ENCODE measurements around the gene ZFYVE1.
"Not testable (repeated sequence)": the region's sequence is repeated elsewhere in the genome, so short reads cannot be mapped to it uniquely, and the experiment has no call there.

The ZFYVE1 gene

GRCh38 chr14:72956741-72957140 lies 70.2 kb downstream of the ZFYVE1 start:
- not testable (repeated sequence) for H3K9ac ChIP-seq (ENCODE audit: low read length); DNase-seq (ENCODE audit: low read depth); H3K9me3 ChIP-seq (ENCODE audit: control insufficient read depth, low read length); H3K27me3 ChIP-seq (replicated peaks; ENCODE audit: control insufficient read depth, insufficient read depth, low read length); H3K4me3 ChIP-seq (ENCODE audit: low read length); H3K4me1 ChIP-seq (ENCODE audit: control insufficient read depth, insufficient read depth, low read length)
- H3K36me3 ChIP-seq (ENCODE audit: control insufficient read depth, insufficient read depth, low read length, severe bottlenecking) = peaks cover 70% of the 10 kb centered on the region

DNA sequence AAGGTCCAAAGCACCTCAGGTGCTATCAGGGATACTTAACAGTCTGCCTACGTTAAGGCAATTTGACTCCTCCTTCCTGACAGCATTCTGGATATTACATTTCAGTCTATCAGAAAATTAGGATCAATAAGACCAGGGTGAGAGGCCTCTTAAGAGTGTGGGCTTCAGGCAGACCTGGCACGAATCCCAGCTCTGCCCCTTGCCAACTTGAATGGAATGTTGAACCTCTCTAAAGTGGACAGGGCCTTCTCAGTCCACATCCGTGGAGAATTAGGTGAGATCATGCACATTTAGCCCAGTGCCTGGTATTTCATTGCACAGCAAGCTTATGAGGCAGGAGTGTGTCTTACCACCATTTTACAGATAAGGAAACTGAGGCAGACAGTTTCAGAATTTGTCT lies 74.7 kb downstream of the ZFYVE1 start:
- Histone ChIP-seq H3K36me3 (ENCODE audit: control insufficient read depth, insufficient read depth, low read length, severe bottlenecking) (peaks cover 41% of the 10 kb centered on the region), H3K9ac (ENCODE audit: low read length) (no peak overlapping the region), H3K4me1 (ENCODE audit: control insufficient read depth, insufficient read depth, low read length) (no peaks in the 10 kb centered on the region), H3K9me3 (ENCODE audit: control insufficient read depth, low read length) (no peaks in the 10 kb centered on the region), H3K27me3 (replicated peaks; ENCODE audit: control insufficient read depth, insufficient read depth, low read length) (no peaks in the 10 kb centered on the region), H3K4me3 (ENCODE audit: low read length) (no peak overlapping the region)
- no peak for DNase-seq (ENCODE audit: low read depth)

DNA sequence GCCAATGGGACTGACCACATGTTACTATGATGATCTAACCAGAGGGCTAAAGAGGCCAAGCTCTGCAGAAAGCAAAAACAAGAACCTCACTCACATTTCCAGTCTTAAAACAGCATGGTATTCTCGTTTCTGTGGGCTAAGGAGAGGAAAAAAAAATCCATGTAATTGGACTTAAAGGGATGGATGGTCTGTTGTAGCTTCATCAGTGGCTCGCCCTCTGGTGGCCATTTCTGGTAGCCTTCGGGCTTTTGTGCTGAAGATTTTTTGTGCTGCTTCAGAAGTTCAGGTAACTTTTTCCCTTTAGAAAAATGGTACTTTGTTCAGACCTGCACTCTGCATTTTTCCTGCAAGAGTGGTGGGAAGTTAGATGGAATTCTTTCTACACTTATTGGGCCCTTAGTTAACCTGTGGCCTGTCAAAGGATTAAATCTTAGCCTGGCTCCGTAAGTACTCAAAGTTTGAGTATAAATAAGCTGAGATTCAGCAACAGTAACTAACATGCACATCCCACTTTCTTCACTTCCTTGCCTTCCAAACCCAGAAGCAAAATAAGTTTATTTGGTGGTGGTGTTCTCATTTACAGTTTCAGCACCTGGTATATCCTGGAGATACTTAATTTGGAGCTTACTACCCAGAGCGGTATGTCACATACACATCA lies 78.3 kb downstream of the ZFYVE1 start:
- Histone ChIP-seq H3K4me1 (ENCODE audit: control insufficient read depth, insufficient read depth, low read length) (no peaks in the 10 kb centered on the region), H3K27me3 (replicated peaks; ENCODE audit: control insufficient read depth, insufficient read depth, low read length) (no peaks in the 10 kb centered on the region), H3K9ac (ENCODE audit: low read length) (no peak overlapping the region), H3K9me3 (ENCODE audit: control insufficient read depth, low read length) (no peaks in the 10 kb centered on the region), H3K4me3 (ENCODE audit: low read length) (no peak overlapping the region), H3K36me3 (ENCODE audit: control insufficient read depth, insufficient read depth, low read length, severe bottlenecking) (peaks cover 41% of the 10 kb centered on the region)
- DNase-seq (ENCODE audit: low read depth) = peak; percentile 88

GRCh38 chr14:72947366-72948160 lies 79.3 kb downstream of the ZFYVE1 start:
- Histone ChIP-seq H3K9ac (ENCODE audit: low read length) (no peak overlapping the region), H3K27me3 (replicated peaks; ENCODE audit: control insufficient read depth, insufficient read depth, low read length) (no peaks in the 10 kb centered on the region), H3K36me3 (ENCODE audit: control insufficient read depth, insufficient read depth, low read length, severe bottlenecking) (peaks cover 51% of the 10 kb centered on the region), H3K4me3 (ENCODE audit: low read length) (no peak overlapping the region), H3K4me1 (ENCODE audit: control insufficient read depth, insufficient read depth, low read length) (no peaks in the 10 kb centered on the region), H3K9me3 (ENCODE audit: control insufficient read depth, low read length) (no peaks in the 10 kb centered on the region)
- DNase-seq (ENCODE audit: low read depth) = no peak

DNA sequence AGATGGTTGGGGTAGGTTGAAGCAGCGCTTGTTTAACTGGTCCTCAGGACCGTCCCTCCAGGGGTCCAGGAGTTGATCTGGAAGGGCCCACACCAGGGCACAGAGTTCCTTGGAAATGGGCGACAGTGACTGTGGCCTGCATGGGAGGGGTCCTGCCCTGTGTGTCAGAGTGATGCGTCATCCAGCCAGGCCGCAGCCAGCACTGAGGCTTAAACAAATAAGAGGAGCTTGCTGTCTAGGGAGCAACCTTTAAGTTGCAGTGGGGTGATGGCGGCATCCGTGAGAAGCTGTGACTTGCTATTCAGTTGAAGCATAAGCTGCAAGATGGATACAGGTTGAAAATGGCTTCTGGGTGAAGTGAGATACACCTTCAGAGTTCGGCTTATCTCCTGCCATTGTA lies 80.4 kb downstream of the ZFYVE1 start:
- peaks cover 54% of the 10 kb centered on the region for H3K36me3 ChIP-seq (ENCODE audit: control insufficient read depth, insufficient read depth, low read length, severe bottlenecking)
- H3K9me3 ChIP-seq (ENCODE audit: control insufficient read depth, low read length) = no peaks in the 10 kb centered on the region
- peak; percentile 39 for DNase-seq (ENCODE audit: low read depth)

GRCh38 chr14:72945356-72946027 lies 81.4 kb downstream of the ZFYVE1 start:
- no peaks in the 10 kb centered on the region for H3K27me3 ChIP-seq (replicated peaks; ENCODE audit: control insufficient read depth, insufficient read depth, low read length)
- H3K9ac ChIP-seq (ENCODE audit: low read length) = no peak overlapping the region
- no peak for DNase-seq (ENCODE audit: low read depth)
- H3K4me1 ChIP-seq (ENCODE audit: control insufficient read depth, insufficient read depth, low read length) = no peaks in the 10 kb centered on the region
- H3K4me3 ChIP-seq (ENCODE audit: low read length) = no peak overlapping the region
- H3K9me3 ChIP-seq (ENCODE audit: control insufficient read depth, low read length) = no peaks in the 10 kb centered on the region
- H3K36me3 ChIP-seq (ENCODE audit: control insufficient read depth, insufficient read depth, low read length, severe bottlenecking) = peaks cover 59% of the 10 kb centered on the region

More for the DNA sequence above, 80.4 kb downstream of the ZFYVE1 start:
- H3K4me3 ChIP-seq (ENCODE audit: low read length) = no peak overlapping the region
- H3K4me1 ChIP-seq (ENCODE audit: control insufficient read depth, insufficient read depth, low read length) = no peaks in the 10 kb centered on the region
- no peaks in the 10 kb centered on the region for H3K27me3 ChIP-seq (replicated peaks; ENCODE audit: control insufficient read depth, insufficient read depth, low read length)
- no peak overlapping the region for H3K9ac ChIP-seq (ENCODE audit: low read length)

DNA sequence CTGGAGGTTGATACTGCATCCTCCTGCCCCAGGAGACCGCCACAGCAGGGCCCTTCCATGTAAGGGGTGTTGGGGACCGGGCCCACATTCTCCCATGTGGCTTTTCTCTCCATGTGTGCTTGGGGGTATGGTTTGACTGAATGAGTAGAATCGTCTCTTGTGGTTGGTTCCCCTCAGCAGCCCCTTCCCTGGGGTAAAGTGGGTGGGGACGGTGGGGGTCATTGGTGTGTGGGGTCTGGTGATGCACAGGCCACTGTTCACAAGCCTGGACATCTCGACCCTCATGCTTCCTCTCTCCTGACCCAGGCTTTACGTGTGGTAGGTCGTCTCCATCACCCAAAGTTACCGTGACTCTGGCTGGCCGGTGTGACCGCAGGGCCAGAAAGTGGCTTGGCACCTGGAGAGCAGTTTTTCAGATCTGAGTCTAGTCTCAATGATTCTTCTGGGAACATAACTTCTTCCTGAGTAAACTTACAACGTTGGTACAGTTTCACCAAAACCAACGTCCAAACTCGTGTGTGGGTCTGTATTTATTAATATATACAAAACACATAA lies 83.0 kb downstream of the ZFYVE1 start:
- Histone ChIP-seq H3K9me3 (ENCODE audit: control insufficient read depth, low read length) (no peaks in the 10 kb centered on the region), H3K36me3 (ENCODE audit: control insufficient read depth, insufficient read depth, low read length, severe bottlenecking) (peaks cover 72% of the 10 kb centered on the region), H3K27me3 (replicated peaks; ENCODE audit: control insufficient read depth, insufficient read depth, low read length) (no peaks in the 10 kb centered on the region), H3K9ac (ENCODE audit: low read length) (no peak overlapping the region), H3K4me1 (ENCODE audit: control insufficient read depth, insufficient read depth, low read length) (no peaks in the 10 kb centered on the region), H3K4me3 (ENCODE audit: low read length) (no peak overlapping the region)
- DNase-seq (ENCODE audit: low read depth) = no peak

DNA sequence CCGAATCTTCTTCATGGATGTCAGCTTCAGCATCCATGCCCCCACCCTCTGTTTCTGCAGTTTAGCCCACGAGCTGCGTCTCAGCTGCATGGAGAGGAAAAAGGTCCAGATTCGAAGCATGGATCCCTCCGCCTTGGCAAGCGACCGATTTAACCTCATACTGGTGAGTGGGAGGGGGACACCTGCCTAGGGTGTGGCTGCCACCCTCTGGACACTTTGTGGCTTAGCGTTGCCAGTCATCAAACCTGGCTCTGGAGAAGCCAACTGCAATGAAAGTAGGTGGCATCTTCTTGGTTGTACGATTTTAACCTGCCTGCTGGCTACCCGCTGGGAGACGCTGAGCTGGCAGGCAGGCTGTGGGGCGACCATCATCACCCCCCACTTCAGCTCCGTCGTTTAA lies 84.0 kb downstream of the ZFYVE1 start:
- Histone ChIP-seq H3K9me3 (ENCODE audit: control insufficient read depth, low read length) (no peaks in the 10 kb centered on the region), H3K9ac (ENCODE audit: low read length) (no peak overlapping the region), H3K27me3 (replicated peaks; ENCODE audit: control insufficient read depth, insufficient read depth, low read length) (no peaks in the 10 kb centered on the region), H3K4me3 (ENCODE audit: low read length) (no peak overlapping the region), H3K36me3 (ENCODE audit: control insufficient read depth, insufficient read depth, low read length, severe bottlenecking) (peaks cover 81% of the 10 kb centered on the region), H3K4me1 (ENCODE audit: control insufficient read depth, insufficient read depth, low read length) (no peaks in the 10 kb centered on the region)
- DNase-seq (ENCODE audit: low read depth) = no peak

GRCh38 chr14:72941286-72941985 lies 85.5 kb downstream of the ZFYVE1 start:
- no peak for DNase-seq (ENCODE audit: low read depth)
- no peaks in the 10 kb centered on the region for H3K4me1 ChIP-seq (ENCODE audit: control insufficient read depth, insufficient read depth, low read length)
- peaks cover 69% of the 10 kb centered on the region for H3K36me3 ChIP-seq (ENCODE audit: control insufficient read depth, insufficient read depth, low read length, severe bottlenecking)
- no peak overlapping the region for H3K4me3 ChIP-seq (ENCODE audit: low read length)
- no peaks in the 10 kb centered on the region for H3K27me3 ChIP-seq (replicated peaks; ENCODE audit: control insufficient read depth, insufficient read depth, low read length)
- H3K9me3 ChIP-seq (ENCODE audit: control insufficient read depth, low read length) = no peaks in the 10 kb centered on the region
- H3K9ac ChIP-seq (ENCODE audit: low read length) = no peak overlapping the region

- Histone ChIP-seq H3K36me3 (ENCODE audit: control insufficient read depth, insufficient read depth, low read length, severe bottlenecking) (peaks cover 60% of the 10 kb centered on the region), H3K4me1 (ENCODE audit: control insufficient read depth, insufficient read depth, low read length) (no peaks in the 10 kb centered on the region), H3K27me3 (replicated peaks; ENCODE audit: control insufficient read depth, insufficient read depth, low read length) (no peaks in the 10 kb centered on the region), H3K9me3 (ENCODE audit: control insufficient read depth, low read length) (no peaks in the 10 kb centered on the region), H3K4me3 (ENCODE audit: low read length) (no peak overlapping the region), H3K9ac (ENCODE audit: low read length) (no peak overlapping the region)
- no peak for DNase-seq (ENCODE audit: low read depth)
Observed at GRCh38 chr14:72939630-72940029, 87.3 kb downstream of the ZFYVE1 start.

GRCh38 chr14:72932893-72933292 lies 94.0 kb downstream of the ZFYVE1 start:
- no peaks in the 10 kb centered on the region for H3K27me3 ChIP-seq (replicated peaks; ENCODE audit: control insufficient read depth, insufficient read depth, low read length)
- H3K4me3 ChIP-seq (ENCODE audit: low read length) = no peak overlapping the region
- DNase-seq (ENCODE audit: low read depth) = no peak
- peaks cover 2% of the 10 kb centered on the region for H3K36me3 ChIP-seq (ENCODE audit: control insufficient read depth, insufficient read depth, low read length, severe bottlenecking)
- H3K9ac ChIP-seq (ENCODE audit: low read length) = no peak overlapping the region
- peaks cover 5% of the 10 kb centered on the region for H3K4me1 ChIP-seq (ENCODE audit: control insufficient read depth, insufficient read depth, low read length)
- no peaks in the 10 kb centered on the region for H3K9me3 ChIP-seq (ENCODE audit: control insufficient read depth, low read length)
